HG02623 (cell line): ENCODE measurements around the gene CD58.
A peak's percentile ranks its signal among the peaks of the same experiment; 100 is the strongest.

Source experiments
- ATAC-seq: cut with Tn5 transposase; IDR thresholded peaks from one replicate; pipeline ENCODE4 v1.9.1; 2021; ENCODE audit warnings: moderate library complexity; ENCODE audit not compliant: unreplicated experiment

The CD58 gene

DNA sequence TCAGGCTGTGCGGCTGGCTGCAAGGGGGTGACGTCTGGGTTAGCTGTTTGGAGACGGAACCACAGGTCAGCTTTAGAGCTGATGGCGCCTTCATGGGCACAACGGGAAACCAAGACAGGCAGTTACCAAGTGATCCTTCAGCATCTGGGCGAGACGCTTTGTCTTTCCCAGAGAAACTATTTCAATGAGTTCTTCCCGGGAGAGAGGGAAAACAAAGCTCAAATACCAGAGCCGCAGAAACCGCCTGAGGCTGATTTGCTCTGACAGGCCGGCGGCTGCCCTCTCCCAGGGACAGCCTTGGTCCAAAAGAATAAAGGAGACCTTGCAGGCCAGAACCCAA lies 76.5 kb downstream of the CD58 start:
- ATAC-seq, result no peak

GRCh38 chr1:116493484-116494352 lies 77.1 kb downstream of the CD58 start:
- no peak for ATAC-seq

DNA sequence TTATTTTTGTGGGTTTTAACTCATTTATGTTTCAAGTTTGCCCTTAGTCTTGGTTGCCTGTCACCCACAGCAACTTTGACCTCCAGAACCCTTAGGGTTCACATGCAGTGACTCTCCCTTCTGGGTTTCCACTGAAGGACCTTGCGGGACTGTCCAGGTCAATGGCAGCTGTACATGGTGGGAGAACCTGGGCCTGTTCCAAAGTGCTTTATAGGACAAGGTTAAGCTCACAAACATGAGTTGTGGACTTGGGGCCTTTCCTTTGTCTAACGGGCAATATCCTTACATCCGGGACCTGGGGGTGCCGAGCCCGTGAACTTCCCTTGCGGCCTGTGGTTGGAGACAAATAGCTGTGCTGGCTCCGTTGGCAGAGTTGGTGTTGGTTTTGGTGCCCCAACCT lies 77.8 kb downstream of the CD58 start:
- ATAC-seq, result no peak

DNA sequence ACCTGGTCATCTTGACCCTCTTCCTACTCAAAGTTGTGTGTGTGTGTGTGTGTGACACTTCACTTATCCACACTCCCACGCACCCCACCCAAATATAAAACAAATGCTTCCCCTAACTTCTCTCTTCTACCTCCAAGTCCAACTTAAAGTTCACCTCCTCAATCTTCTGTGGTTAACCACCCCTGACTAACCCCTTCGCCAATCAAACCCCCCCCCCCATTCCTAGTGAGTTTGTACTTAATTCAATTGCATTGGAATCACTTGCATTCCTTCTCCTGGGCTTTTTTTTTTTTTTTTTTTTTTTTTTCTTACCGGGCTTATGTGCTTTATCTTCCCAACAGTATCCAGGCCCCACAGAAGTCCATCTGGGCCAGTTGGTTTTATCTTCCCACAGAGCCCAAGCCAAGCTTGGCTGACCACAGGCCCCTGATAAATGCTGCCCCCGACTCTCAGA lies 78.4 kb downstream of the CD58 start:
- ATAC-seq, result no peak

GRCh38 chr1:116491700-116492357 lies 79.0 kb downstream of the CD58 start:
- ATAC-seq, result no peak

- no peak for ATAC-seq
These were observed 80.2 kb downstream of the CD58 start for GRCh38 chr1:116490588-116490987.

DNA sequence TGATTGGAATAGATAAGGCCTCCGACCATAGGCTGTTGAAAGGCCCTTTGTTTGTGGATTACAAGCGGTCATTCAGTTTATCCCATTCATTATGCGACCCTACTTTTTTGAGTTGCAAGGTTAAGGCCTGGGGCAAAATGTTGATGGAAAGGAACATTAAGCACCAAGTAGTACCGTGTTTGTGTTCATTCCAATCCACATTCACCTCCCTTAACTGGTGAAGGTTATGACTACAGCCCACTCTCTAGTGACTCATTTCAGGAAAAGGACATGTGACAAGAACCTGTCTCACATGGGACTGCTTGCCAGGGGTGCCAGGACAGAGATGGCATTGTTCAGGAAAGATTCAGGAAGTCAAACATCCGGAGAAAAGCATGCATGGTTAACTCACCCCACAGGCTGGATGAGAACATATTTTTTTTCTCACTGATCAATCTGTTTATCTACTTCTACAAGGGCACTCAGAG lies 81.6 kb downstream of the CD58 start:
- no peak for ATAC-seq

DNA sequence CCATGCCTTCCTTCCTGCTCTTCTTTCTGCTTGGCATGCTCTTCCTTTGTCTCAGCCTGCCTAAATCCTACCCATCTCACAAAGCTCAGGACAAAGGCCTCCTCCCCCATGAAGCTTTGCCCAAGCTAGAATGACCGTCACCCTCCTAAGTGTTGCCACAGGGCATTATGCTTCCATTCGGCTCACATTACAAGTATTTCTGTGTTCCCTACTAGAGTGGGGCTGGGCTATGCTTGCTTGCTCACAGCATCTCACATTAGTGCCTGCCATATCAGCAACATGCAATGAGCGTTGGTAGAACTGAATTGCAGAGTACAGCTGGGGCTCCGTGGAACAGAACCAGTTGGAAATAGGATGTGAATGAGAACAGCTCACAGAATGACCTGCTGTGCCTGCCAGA lies 82.8 kb downstream of the CD58 start:
- ATAC-seq, result no peak

DNA sequence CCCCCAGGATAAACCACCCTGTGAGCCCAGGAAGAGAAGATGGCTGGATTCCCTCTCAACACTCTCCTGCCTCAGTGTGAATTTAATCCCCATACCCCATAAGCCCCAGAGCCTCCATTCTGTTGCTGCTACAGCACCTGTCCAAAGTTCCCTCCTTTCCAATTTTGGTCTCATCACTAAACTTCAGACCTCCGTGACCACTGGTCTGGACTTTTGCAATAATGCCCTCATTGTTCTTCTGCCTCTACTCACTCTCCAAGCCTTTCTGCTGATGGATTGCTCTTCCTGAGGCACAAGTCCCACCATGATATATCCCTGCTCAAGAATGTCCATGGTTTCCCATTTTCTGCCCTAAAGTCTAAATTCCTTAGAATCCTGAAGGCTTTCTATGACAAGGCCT lies 83.2 kb downstream of the CD58 start:
- ATAC-seq, result no peak

DNA sequence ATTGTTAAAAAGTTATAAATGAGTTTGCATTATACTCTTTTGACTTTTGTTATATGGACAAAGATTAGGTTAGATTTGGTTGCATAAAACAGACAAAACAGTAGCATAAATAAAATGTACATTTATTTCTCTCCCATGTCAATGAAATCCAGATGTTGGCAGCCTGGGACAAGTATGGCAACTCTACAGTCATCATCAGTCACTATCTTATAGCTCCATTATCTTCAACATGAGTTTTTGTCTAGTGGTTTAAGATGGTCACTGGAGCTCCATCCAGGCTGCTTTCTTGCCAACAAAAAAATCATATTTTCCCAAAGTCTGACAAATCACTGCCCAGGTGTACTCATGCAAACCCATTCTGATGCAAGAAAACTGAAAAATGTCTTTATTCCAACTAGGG lies 83.8 kb downstream of the CD58 start:
- no peak for ATAC-seq

DNA sequence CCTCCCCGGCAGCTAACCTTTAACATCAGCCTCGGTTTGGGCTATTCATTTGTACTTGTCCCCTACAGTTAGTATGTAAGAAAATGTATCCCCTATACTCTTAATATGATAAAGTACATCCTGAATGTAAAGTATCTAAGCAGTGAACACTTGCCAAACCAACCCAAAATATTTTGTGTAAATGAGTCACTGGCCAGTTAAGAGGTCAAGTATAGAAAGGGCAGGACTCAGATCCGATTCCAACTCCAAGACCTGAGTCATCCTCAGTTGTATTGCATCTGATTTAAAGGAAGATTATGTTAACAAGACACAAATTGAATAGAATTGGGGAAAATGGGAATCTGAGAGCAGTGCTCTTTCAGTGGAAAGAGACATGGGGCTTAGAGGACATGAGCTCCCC lies 84.4 kb downstream of the CD58 start:
- ATAC-seq, result no peak

DNA sequence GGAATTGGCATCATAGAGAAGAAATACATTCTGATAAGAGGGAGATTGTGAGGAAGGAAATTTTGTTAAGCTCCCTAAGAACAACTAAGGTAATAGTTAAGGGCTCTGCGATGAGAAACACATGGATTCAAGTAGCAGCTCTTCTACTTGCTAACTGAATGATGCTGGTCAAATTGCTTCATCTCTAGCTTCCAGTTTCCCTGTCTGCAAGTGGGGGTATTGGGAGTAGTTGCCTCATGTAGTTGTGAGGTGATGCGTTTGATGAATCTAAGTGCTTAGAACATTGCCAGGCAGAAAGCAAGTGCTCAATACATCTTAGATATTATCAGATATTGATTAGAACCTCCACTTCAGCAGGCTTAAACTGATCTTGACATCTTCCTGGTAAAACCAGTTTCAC lies 84.8 kb downstream of the CD58 start:
- no peak for ATAC-seq

- peak; percentile 77 for ATAC-seq
These were observed 85.6 kb downstream of the CD58 start for GRCh38 chr1:116485071-116485735.

DNA sequence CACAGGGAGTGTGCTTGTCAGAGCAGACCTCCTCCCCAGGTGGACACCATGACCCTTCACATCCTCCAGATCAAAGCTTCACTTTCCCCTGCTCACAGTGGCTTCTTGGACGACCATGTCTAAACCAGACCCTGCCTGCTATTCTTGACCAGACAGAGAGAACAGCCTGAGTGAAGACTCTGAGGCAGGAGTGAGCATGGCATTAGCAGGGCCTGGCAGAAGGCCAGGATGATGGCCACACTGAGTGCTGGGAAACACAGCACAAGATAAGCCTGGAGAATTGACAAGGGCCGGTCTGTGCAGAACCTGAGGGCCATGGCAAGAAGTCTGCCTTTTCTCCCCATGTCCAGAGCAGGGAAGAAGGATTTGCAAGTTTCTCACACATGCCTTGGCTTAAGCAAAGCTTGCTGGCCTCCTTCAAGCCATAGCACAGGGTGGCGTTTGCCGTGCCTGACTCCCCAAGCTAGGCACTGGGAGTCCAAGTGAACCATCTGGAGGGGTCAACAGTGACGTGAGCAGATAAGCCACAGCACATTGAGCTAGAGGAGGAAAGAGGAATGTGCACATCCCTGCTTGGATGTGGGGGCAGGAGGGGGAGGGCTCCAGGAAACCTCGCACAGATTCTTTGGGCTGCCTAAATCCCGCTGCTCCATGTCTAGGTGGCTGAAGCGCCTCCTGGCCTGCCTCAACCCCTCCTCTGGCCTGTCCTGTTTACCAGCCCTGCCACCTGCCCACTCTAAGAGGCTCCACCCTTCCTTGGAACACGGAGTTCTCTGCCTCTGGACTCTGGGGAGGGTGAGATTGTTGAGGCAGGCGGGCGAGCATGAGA lies 87.1 kb downstream of the CD58 start:
- ATAC-seq, result no peak

DNA sequence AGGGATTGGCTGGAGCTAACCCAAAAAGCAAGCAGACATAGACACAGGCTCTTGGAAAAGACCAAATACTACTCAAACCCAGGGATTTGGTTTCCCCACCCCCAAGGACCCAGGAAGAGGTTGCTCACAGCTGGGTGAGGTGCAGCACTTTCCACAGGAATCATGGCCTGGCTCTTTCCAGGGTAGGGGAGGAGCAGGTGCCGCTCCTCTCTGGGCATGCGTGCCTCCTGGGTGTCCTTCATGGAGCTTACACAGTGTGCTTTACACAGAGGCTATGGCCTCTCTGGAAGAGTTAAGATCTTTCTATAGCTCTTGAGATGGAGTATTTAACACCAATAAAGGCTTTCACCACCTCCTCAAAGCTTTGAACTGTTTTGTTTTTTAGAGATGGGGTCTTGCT lies 88.3 kb downstream of the CD58 start:
- ATAC-seq, result no peak

DNA sequence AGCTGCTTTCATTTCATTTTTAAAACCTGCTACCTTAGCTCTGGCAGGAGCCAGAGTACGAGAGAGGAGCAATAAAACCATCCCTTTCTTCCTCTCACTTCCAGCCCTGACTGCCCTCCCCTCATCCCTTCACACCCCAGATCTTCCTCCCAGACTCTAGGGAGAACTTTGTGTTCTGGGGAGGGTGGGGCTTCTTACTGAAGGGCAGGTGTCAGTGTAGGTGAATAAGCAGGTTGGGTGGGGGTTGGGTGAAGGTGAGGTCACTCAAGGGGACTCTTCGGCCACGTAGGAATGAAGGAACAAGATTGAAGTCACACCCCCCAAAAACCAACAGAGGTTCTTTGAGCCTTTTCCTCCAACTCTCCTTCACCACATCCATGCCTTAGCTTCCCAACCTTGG lies 88.9 kb downstream of the CD58 start:
- no peak for ATAC-seq

- ATAC-seq, result no peak
These were observed 92.2 kb downstream of the CD58 start for GRCh38 chr1:116478621-116479020.

DNA sequence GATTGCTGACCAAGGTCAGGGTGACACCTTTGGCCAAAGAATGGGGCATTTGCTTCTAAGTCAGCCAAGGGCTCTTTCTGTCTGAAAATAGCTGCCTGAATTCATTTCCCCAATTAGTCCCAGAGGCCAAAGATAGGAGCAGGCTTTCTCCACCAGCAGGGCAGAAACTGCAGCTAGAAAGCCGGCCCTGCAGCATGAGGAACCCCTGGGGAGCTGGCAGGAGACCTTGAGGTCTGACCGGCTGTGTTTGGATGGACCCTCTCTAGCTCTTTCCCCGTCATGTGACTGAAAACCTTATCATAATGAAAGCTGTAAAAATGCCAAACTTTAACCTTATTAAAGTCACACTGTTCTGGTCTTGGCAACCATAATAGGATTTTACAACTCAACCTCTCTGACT lies 93.4 kb downstream of the CD58 start:
- no peak for ATAC-seq

DNA sequence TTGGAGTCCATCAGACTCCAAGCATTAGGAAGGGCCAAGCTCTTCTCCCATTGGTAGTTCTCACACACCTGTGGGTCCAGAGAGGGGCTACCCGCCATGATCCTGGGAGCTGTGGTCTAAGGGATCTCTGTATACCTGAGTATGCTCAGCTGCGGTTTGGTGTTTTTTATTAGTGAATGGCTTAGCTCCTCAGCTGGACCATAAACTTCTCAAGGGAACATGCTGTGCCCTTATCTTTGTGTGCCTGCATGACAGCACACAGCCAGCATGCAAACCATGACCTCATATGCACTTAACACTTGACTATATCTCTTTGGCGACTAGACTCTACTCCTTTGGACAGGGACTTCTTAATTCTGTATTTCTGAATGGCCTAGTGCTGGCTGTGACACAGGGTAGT lies 94.5 kb downstream of the CD58 start:
- no peak for ATAC-seq

GRCh38 chr1:116475850-116476218 lies 95.0 kb downstream of the CD58 start:
- ATAC-seq, result no peak
